Measurements from ENCODE around the gene RCOR1.

GRCh38 chr14:102573591-102574046, 18.8 kb upstream of the RCOR1 start:
- TF ChIP-seq CTCF (IDR thresholded peaks at IDR 0.05; ENCODE audit: control extremely low read depth in 1 of 3, insufficient read depth in 1 of 3, low read depth in 1 of 3, low read length in 3 of 3) (no peak), EP300 (IDR thresholded peaks at IDR 0.05; ENCODE audit: borderline replicate concordance in 1 of 2, low read depth in 2 of 2, low read length in 2 of 2) (no peak), BACH1 (IDR thresholded peaks at IDR 0.05; ENCODE audit: low read length) (no peak), MAX (IDR thresholded peaks at IDR 0.05) (no peak), FOSL1 (IDR thresholded peaks at IDR 0.05; ENCODE audit: insufficient read depth, low read depth, low read length) (no peak), RAD21 (IDR thresholded peaks at IDR 0.05 in 1 of 2, conservative IDR thresholded peaks at IDR 0.05 in 1 of 2; ENCODE audit: low read depth in 2 of 2, low read length in 2 of 2) (no peak), JUND (IDR thresholded peaks at IDR 0.05; ENCODE audit: low read length) (no peak), CBX8 (IDR thresholded peaks at IDR 0.05; ENCODE audit: borderline replicate concordance, low read depth, low read length) (no peak), JUN (IDR thresholded peaks at IDR 0.05; ENCODE audit: low read depth, low read length) (no peak), TBP (IDR thresholded peaks at IDR 0.05; ENCODE audit: low read depth, low read length) (no peak), POLR2A (IDR thresholded peaks at IDR 0.05; ENCODE audit: control extremely low read depth in 1 of 2, low read depth in 2 of 2, low read length in 2 of 2) (no peak)
